Body of pancreas (tissue), 4 donors: ENCODE measurements around the gene MPHOSPH9. TPM values are rescaled to one million over a fixed set of nuclear protein-coding genes. Genes with fewer than 3 reads are reported as not detected.
A peak's percentile ranks its signal among the peaks of the same experiment; 100 is the strongest.

Experiments
- ATAC-seq: fragments of 150-250 bp; one replicate; pipeline ENCODE4 v1.9.1; 2016
- DNase-seq, 4 donors: peaks; one replicate each; pipeline ENCODE4 v3.0.0-alpha.2; 2019
- H3K27ac ChIP-seq, 4 donors: fragments of 200-600 bp; sonication (generic); 1 replicate in 3 of 4; 2 replicates in 1 of 4; pipeline versions ENCODE4 v1.5.1 to v1.6.1; 2016 to 2019; ENCODE audit warnings: mild to moderate bottlenecking in 1 of 4, mixed read lengths in 1 of 4, moderate library complexity in 1 of 4
- H3K27me3 ChIP-seq, 2 donors: fragments of 200-600 bp; sonication (generic); one replicate each; pipeline ENCODE4 v1.6.0; 2016; ENCODE audit warnings: mild to moderate bottlenecking in 1 of 2
- H3K36me3 ChIP-seq, 2 donors: fragments of 200-600 bp; sonication (generic); replicated peaks in 1 of 2; 2 replicates each; pipeline ENCODE4 v1.5.1; 2016; ENCODE audit warnings: low read depth in 2 of 2; ENCODE audit not compliant: insufficient read depth in 1 of 2
- H3K4me1 ChIP-seq: fragments of 200-600 bp; sonication (generic); one replicate; pipeline ENCODE4 v1.6.0; 2016
- H3K4me3 ChIP-seq, 2 donors: fragments of 200-600 bp; sonication (generic); 1 replicate in 1 of 2; 2 replicates in 1 of 2; pipeline ENCODE4 v1.5.1; 2016 to 2019
- H3K9me3 ChIP-seq, 3 donors: fragments of 200-600 bp; sonication (generic); 1 replicate in 2 of 3; 2 replicates in 1 of 3; pipeline ENCODE4 v1.5.1; 2016
- CTCF ChIP-seq, 7 experiments: fragments of 450-650 bp in 4 of 7; fragments of 200-600 bp in 3 of 7; sonication (generic) in 3 of 7; IDR thresholded peaks; one replicate each; pipeline ENCODE4 v1.5.1; 2016 to 2019; ENCODE audit warnings: antibody characterized with exemption in 7 of 7
- POLR2A ChIP-seq, 3 donors: fragments of 450-650 bp; IDR thresholded peaks; one replicate each; pipeline ENCODE4 v1.6.1; 2016; ENCODE audit warnings: antibody characterized with exemption in 3 of 3, mild to moderate bottlenecking in 2 of 3
- WGBS, 2 donors: methylation state at CpG; one replicate each; pipeline ENCODE4 v1.1.5; 2017; 5-methylcytosine and 5-hydroxymethylcytosine counted together
- intact Hi-C: fragments of 100-400 bp; cut with DNase I; formaldehyde crosslinking; loops from one replicate; pipeline ENCODE4 v1.15.1; 2023
- small RNA-seq: library from RNA; depleted of rRNA; stranded (forward); fragments of <200 nt; gene quantifications from one replicate; pipeline ENCODE3, GENCODE V24; 2016
- total RNA-seq, 2 donors: library from RNA; depleted of rRNA; stranded (reverse); fragments of >200 nt; gene quantifications; one replicate each; pipeline ENCODE4 v1.1.0, GENCODE V29; 2016

The MPHOSPH9 gene
- total RNA-seq, 2 donors from 2014 or later = 13.5 to 42.5 TPM

GRCh38 chr12:123107926-123108681, 124.8 kb downstream of the MPHOSPH9 start:
- WGBS, 2 donors = 82 to 83% methylated on average over 13 of the region's 13 CpGs
- no peaks in the 10 kb centered on the region for H3K27me3 ChIP-seq
- DNase-seq = no peak
- H3K4me3 ChIP-seq = no peak overlapping the region
- ATAC-seq = no peak
- intact Hi-C loops = no loop called here
- no peaks in the 10 kb centered on the region for H3K9me3 ChIP-seq
- TF ChIP-seq CTCF (IDR thresholded peaks at IDR 0.05) (no peak), POLR2A (IDR thresholded peaks at IDR 0.05) (no peak)
- H3K4me1 ChIP-seq = no peaks in the 10 kb centered on the region
- H3K27ac ChIP-seq = peak overlapping the region in 1 of 4 donors; percentile 11
- H3K36me3 ChIP-seq = no peaks in the 10 kb centered on the region

DNA sequence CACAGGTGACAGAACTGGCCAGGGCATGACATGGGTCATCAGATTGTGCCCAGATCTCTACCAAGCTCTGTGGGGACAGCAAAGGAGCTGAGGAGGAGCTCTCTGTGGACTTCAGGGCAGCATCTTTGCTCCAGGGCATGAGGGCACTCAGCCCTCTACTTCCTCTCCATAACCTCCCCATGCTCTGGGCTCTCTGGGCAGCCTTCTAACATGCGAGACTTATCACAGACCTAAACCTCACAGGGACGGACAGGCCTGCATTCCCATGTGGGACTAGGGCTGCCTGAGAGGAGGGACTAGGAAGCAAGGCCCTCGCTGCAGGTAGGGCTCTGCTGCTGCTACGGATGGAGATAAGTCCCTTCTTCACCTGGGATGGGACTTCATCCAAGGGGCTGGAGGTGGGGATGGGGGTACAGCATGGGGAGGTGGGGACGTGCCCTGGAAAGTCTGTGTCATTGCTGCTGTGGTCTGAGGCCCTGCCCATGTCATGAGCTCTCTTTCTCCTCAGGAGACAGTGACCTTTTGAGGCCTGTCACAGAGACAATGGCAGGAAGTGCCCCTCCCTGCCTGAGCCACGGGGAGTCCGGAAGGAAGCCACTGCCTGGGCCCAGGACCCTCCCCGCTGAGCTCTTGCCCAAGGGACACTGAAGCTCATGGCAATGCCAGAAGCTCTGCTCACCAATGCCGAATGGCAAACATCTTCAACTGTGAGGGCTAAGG, 126.1 kb downstream of the MPHOSPH9 start:
- H3K27me3 ChIP-seq = no peaks in the 10 kb centered on the region
- ATAC-seq (no peak), DNase-seq (no peak)
- TF ChIP-seq CTCF (IDR thresholded peaks at IDR 0.05) (no peak), POLR2A (IDR thresholded peaks at IDR 0.05) (no peak)
- no peaks in the 10 kb centered on the region for H3K36me3 ChIP-seq
- WGBS, 2 donors = 71 to 100% methylated on average over 2 to 9 of the region's 9 CpGs
- H3K9me3 ChIP-seq = no peaks in the 10 kb centered on the region
- peak overlapping the region in 2 of 4 donors; percentile 14 to 53 for H3K27ac ChIP-seq
- H3K4me3 ChIP-seq = no peak overlapping the region
- intact Hi-C loops = no loop called here
- H3K4me1 ChIP-seq = no peaks in the 10 kb centered on the region

DNA sequence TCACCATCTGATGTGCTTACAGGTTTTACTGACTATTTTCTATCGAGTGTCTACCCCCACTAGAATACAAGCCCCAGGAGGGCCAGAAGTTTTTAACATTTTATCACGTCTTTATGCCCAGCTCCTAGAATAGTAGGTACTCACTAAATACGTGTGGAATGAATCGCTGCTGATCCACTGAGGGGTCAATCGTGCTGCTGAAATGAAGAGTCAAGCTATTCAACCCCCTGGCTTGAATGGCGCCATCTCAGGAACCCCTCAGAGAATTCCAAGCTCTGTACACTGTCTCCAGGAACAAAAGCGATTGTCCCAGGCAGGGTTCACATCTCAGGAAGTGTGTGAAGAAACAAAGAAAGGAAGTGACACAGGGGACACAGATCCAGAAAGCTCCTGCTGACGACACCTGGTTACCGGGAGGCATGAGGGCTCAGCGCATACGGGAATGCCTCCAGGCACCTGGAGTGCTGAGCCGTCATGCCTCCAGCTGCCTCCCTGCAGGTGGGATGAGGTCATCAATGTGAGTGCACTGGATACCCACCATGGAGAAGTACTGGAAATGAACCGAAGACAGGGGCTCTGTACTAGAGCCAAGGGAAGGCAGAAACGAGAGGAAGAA, 127.6 kb downstream of the MPHOSPH9 start:
- 77 to 86% methylated on average over 13 to 14 of the region's 14 CpGs for WGBS, 2 donors
- Histone ChIP-seq H3K36me3 (no peaks in the 10 kb centered on the region), H3K27ac (peak overlapping the region in 2 of 4 donors; percentile 19 to 21), H3K27me3 (no peaks in the 10 kb centered on the region), H3K4me1 (no peaks in the 10 kb centered on the region), H3K9me3 (no peaks in the 10 kb centered on the region), H3K4me3 (no peak overlapping the region)
- no peak for TF ChIP-seq POLR2A (IDR thresholded peaks at IDR 0.05)
- TF ChIP-seq CTCF (IDR thresholded peaks at IDR 0.05) = no peak
- DNase-seq (no peak), ATAC-seq (no peak)
- intact Hi-C loops = no loop called here

DNA sequence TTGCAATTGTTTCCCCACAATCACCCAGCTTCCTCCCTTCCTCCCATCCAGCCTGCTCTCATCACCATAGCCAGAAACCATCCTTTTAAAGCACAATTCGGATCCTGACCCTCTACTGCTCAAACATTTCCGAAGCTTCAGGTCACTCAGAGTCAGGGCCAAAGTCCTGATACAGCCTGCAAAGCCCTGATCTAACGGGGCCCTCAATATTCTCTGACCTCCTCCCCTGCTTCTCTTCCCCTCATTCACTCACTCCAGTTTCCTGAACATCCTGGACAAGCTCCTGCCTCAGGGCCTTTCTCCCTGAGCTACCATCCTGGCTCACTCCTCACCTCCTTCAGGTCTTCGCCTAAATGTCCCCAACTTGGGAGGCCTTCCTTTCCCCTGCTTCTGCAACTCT, 128.1 kb downstream of the MPHOSPH9 start:
- no peaks in the 10 kb centered on the region for H3K36me3 ChIP-seq
- intact Hi-C loops = no loop called here
- DNase-seq (no peak), ATAC-seq (no peak)
- H3K4me3 ChIP-seq = no peak overlapping the region
- H3K27ac ChIP-seq = peak overlapping the region in 1 of 4 donors; percentile 2
- no peak for TF ChIP-seq CTCF (IDR thresholded peaks at IDR 0.05)
- no peak for TF ChIP-seq POLR2A (IDR thresholded peaks at IDR 0.05)
- H3K9me3 ChIP-seq = no peaks in the 10 kb centered on the region
- no peaks in the 10 kb centered on the region for H3K27me3 ChIP-seq
- WGBS, 2 donors = 84 to 88% methylated on average over 4 of the region's 4 CpGs
- no peaks in the 10 kb centered on the region for H3K4me1 ChIP-seq

Small RNAs within 50 kb of the gene (small RNA-seq; reads per million reads assigned to genes)
- 0.38 reads per million for gene RNA5SP375

Other genes with a start within 250 kb of the MPHOSPH9 start
- 1 to 10 TPM; 3.6 to 7.6 TPM for gene PITPNM2, start 82.1 kb downstream of the MPHOSPH9 start, total RNA-seq
- gene MTRFR, start 295 bp upstream of the MPHOSPH9 start, total RNA-seq = 1 to 10 TPM; 4.9 to 8.2 TPM
- 10 to 100 TPM; 24.4 to 26.7 TPM for gene CDK2AP1, start 38.7 kb upstream of the MPHOSPH9 start, total RNA-seq
- gene SBNO1, start 131.7 kb upstream of the MPHOSPH9 start, total RNA-seq = 10 to 100 TPM; 11.4 to 11.9 TPM
- gene KMT5A, start 151.0 kb upstream of the MPHOSPH9 start, total RNA-seq = 10 to 100 TPM; 28.0 to 33.3 TPM
- gene RILPL2, start 203.5 kb upstream of the MPHOSPH9 start, total RNA-seq = 1 to 10 TPM; 2.6 TPM
- gene SNRNP35, start 225.0 kb upstream of the MPHOSPH9 start, total RNA-seq = 10 to 100 TPM; 12.9 to 16.9 TPM